ENCODE data around the gene EXOSC2. TPM values are rescaled to one million over a fixed set of nuclear protein-coding genes. Genes with fewer than 3 reads are reported as not detected.

EXOSC2 gene
- total and polyA plus RNA-seq, 11 donors = 10.6 to 19.7 (median 13.1) TPM

GRCh38 chr9:130718562-130718961 lies 25.0 kb downstream of the EXOSC2 start:
- Histone ChIP-seq H3K4me1 (peaks cover 0 to 40% (median 27%) of the 10 kb centered on the region in 12 donors), H3K4me3 (no peak overlapping the region), H3K9me3 (no peaks in the 10 kb centered on the region), H3K36me3 (no peaks in the 10 kb centered on the region), H3K27ac (no peak overlapping the region), H3K27me3 (no peaks in the 10 kb centered on the region)
- TF ChIP-seq POLR2A (IDR thresholded peaks at IDR 0.05) (no peak), CTCF (IDR thresholded peaks at IDR 0.05) (no peak)
- DNase-seq (no peak), ATAC-seq (no peak)
- intact Hi-C loops (cut with DNase I) = loop anchor here in 5 of 10 donors (5.0 to 10.0 kb wide), 3 partner anchors 46 to 116 kb away; partner anchors contain the start of gene ABL1 (in 2 of the 5)
- WGBS, 4 donors = 68 to 85% (median 72%) methylated on average over 3 of the region's 3 CpGs

GRCh38 chr9:130720762-130721161 lies 27.2 kb downstream of the EXOSC2 start:
- WGBS, 4 donors = 95 to 98% (median 97%) methylated on average over 10 of the region's 10 CpGs
- no peaks in the 10 kb centered on the region for H3K9me3 ChIP-seq
- H3K27ac ChIP-seq = no peak overlapping the region
- no peaks in the 10 kb centered on the region for H3K27me3 ChIP-seq
- no peak for DNase-seq
- no peaks in the 10 kb centered on the region for H3K36me3 ChIP-seq
- no peak for ATAC-seq
- intact Hi-C loops (cut with DNase I) = loop anchor here in 1 of 10 donors (5.0 kb wide), 1 partner anchor 37 kb away; no protein-coding TSS in a partner anchor
- peaks cover 0 to 18% (median 9%) of the 10 kb centered on the region in 12 donors for H3K4me1 ChIP-seq
- TF ChIP-seq POLR2A (IDR thresholded peaks at IDR 0.05) (no peak), CTCF (IDR thresholded peaks at IDR 0.05) (no peak)
- no peak overlapping the region for H3K4me3 ChIP-seq

DNA sequence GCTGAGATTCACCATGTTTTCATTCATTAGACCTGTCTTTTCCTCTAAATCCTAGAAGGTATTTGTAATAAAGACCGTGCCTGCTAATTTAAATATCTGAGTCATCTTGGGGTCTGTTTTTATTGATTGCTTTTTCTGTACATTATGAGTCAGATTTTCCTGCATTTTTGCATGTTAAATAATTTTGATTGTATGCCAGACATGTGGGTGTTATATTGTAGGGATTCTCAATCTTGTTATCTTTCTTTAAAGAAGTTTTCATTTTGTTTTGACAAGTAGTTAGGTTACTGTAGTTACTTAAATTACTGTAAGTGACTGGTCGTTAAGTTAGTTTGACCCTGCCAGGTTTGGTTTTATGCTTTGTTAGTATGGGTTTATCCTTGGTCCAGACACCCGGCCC lies 35.1 kb downstream of the EXOSC2 start:
- intact Hi-C loops (cut with DNase I) = no loop called here
- Histone ChIP-seq H3K27ac (no peak overlapping the region), H3K4me3 (no peak overlapping the region), H3K4me1 (peaks cover 0 to 21% (median 14%) of the 10 kb centered on the region in 12 donors), H3K36me3 (no peaks in the 10 kb centered on the region), H3K27me3 (no peaks in the 10 kb centered on the region), H3K9me3 (peaks cover 0 to 10% (median 0%) of the 10 kb centered on the region in 12 donors)
- WGBS, 4 donors = 79 to 91% (median 87%) methylated on average over 3 of the region's 3 CpGs
- TF ChIP-seq CTCF (IDR thresholded peaks at IDR 0.05) (no peak), POLR2A (IDR thresholded peaks at IDR 0.05) (no peak)
- ATAC-seq (no peak), DNase-seq (no peak)

DNA sequence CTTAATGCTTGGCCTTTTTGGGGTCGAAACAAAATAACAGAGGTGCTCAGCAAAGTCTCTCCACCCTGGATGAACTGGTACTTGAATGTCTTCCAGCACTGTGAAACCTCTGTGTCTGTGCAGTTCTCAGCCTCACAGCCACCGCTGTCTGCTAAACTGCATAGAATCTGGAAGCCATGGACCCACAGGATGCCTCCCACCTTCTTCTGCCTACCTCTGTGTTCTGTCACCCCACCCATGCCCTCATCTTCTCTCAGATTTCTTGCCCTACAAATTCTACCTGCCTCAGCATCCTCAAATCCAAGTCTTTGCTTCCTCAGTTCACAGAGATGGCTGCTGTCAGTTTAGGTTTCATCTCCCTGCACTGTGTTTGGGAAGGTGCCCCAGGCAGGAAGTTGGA lies 35.6 kb downstream of the EXOSC2 start:
- no peak for ATAC-seq
- no peaks in the 10 kb centered on the region for H3K27me3 ChIP-seq
- H3K4me3 ChIP-seq = no peak overlapping the region
- no peak for DNase-seq
- no peak overlapping the region for H3K27ac ChIP-seq
- peaks cover 0 to 23% (median 14%) of the 10 kb centered on the region in 12 donors for H3K4me1 ChIP-seq
- TF ChIP-seq POLR2A (IDR thresholded peaks at IDR 0.05) (no peak), CTCF (IDR thresholded peaks at IDR 0.05) (no peak)
- 89 to 100% (median 95%) methylated on average over 2 of the region's 2 CpGs for WGBS, 4 donors
- no peaks in the 10 kb centered on the region for H3K36me3 ChIP-seq
- H3K9me3 ChIP-seq = peaks cover 0 to 10% (median 0%) of the 10 kb centered on the region in 12 donors
- intact Hi-C loops (cut with DNase I) = no loop called here
